ENCODE data around the gene COMMD1. TPM values are rescaled to one million over a fixed set of nuclear protein-coding genes. Genes with fewer than 3 reads are reported as not detected.

The COMMD1 gene
- total RNA-seq, 1 experiment from 2014 or later, result 41.4 TPM

DNA sequence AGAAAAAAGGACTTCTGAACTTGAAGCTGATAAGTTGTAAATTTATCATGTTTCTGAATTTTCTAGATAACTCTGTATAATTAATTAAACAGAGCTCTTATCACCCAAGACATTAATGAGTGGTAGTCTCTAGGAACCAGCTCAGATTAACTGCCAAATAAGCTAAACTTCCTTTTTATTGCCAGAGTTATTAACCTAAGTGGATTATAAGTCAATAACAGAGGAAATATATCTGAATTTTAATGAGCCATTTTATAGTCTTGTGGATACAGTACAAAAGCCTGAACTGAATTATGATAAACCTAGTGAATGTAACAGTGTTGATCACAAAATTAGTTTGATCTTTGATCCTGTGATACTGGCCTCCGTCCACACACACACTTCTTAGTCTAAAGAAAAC, 111.5 kb downstream of the COMMD1 start:
- H3K27me3 ChIP-seq (replicated peaks; ENCODE audit: insufficient read depth, low read depth, low read length, poor library complexity), result no peaks in the 10 kb centered on the region
- DNase-seq (ENCODE audit: low spot score), result no peak
- TF ChIP-seq EZH2 (IDR thresholded peaks at IDR 0.05; ENCODE audit: borderline replicate concordance, low read depth, low read length, poor library complexity, severe bottlenecking), result no peak
- TF ChIP-seq, protein P1, sequence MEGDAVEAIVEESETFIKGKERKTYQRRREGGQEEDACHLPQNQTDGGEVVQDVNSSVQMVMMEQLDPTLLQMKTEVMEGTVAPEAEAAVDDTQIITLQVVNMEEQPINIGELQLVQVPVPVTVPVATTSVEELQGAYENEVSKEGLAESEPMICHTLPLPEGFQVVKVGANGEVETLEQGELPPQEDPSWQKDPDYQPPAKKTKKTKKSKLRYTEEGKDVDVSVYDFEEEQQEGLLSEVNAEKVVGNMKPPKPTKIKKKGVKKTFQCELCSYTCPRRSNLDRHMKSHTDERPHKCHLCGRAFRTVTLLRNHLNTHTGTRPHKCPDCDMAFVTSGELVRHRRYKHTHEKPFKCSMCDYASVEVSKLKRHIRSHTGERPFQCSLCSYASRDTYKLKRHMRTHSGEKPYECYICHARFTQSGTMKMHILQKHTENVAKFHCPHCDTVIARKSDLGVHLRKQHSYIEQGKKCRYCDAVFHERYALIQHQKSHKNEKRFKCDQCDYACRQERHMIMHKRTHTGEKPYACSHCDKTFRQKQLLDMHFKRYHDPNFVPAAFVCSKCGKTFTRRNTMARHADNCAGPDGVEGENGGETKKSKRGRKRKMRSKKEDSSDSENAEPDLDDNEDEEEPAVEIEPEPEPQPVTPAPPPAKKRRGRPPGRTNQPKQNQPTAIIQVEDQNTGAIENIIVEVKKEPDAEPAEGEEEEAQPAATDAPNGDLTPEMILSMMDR (conservative IDR thresholded peaks at IDR 0.05; ENCODE audit: low read depth, low read length), result no peak
- no peaks in the 10 kb centered on the region for H3K9me3 ChIP-seq (ENCODE audit: low read depth, low read length, poor library complexity, severe bottlenecking)
- CTCF ChIA-PET, result no interaction called here
- intact Hi-C loops (cut with micrococcal nuclease; ENCODE audit: unreplicated experiment), result no loop called here
- no TSS peak for BruUV-seq (replicated peaks)
- peaks cover 5% of the 10 kb centered on the region for H3K4me1 ChIP-seq (ENCODE audit: insufficient read depth, low read length, poor library complexity, severe bottlenecking)
- no peak overlapping the region for H3K27ac ChIP-seq (ENCODE audit: low read depth, low read length, poor library complexity, severe bottlenecking)
- no peak overlapping the region for H3K4me3 ChIP-seq (ENCODE audit: low read depth, low read length, poor library complexity, severe bottlenecking)
- no peaks in the 10 kb centered on the region for H3K36me3 ChIP-seq (ENCODE audit: insufficient read depth, low read length, poor library complexity, severe bottlenecking)
- POLR2A ChIA-PET (ENCODE audit: low non-redundant PET), result no interaction called here

DNA sequence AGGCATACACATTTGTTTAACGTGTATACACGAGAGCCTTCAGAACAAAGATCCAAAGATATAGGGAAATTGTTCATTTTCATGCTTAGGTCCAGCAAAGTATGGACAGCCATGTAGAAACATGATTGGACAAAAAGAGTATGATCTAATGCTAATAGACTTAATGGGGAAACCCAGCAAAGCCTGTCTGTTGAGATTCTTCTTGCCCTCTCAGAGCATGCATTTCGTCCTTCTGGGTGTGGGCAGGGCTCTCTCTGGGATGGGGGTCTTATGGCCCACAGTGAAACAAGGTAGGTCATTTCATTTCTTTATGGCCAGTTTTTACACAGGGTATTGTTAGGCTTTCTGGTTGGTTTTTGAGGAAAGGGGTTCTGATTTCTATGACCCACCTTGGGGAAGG, 124.4 kb downstream of the COMMD1 start:
- intact Hi-C loops (cut with micrococcal nuclease; ENCODE audit: unreplicated experiment), result no loop called here
- no TSS peak for BruUV-seq (replicated peaks)
- Histone ChIP-seq H3K27me3 (replicated peaks; ENCODE audit: insufficient read depth, low read depth, low read length, poor library complexity) (no peaks in the 10 kb centered on the region), H3K36me3 (ENCODE audit: insufficient read depth, low read length, poor library complexity, severe bottlenecking) (no peaks in the 10 kb centered on the region), H3K4me1 (ENCODE audit: insufficient read depth, low read length, poor library complexity, severe bottlenecking) (no peaks in the 10 kb centered on the region), H3K9me3 (ENCODE audit: low read depth, low read length, poor library complexity, severe bottlenecking) (no peaks in the 10 kb centered on the region), H3K27ac (ENCODE audit: low read depth, low read length, poor library complexity, severe bottlenecking) (no peak overlapping the region), H3K4me3 (ENCODE audit: low read depth, low read length, poor library complexity, severe bottlenecking) (no peak overlapping the region)
- CTCF ChIA-PET, result no interaction called here
- POLR2A ChIA-PET (ENCODE audit: low non-redundant PET), result no interaction called here
- no peak for TF ChIP-seq EZH2 (IDR thresholded peaks at IDR 0.05; ENCODE audit: borderline replicate concordance, low read depth, low read length, poor library complexity, severe bottlenecking)
- TF ChIP-seq, protein P1 (conservative IDR thresholded peaks at IDR 0.05; ENCODE audit: low read depth, low read length), result no peak
- DNase-seq (ENCODE audit: low spot score), result no peak

DNA sequence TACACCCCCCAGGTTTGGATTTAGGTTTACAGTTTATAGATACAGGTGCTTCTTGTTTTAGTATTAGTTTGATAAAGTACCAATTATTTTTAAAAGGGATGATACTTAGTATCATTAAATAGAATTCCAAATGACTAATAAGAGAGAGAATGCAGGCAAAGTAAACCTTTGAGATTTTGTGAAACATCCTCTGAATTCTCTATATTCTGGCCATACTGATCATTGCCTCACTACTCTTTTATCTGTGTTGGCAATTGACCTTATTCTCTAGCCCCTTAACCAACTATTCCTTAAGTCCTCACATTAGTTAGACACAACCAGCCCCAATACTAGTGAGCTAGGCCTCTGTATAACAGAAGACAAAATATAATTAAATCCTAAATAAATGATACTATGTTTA, 125.4 kb downstream of the COMMD1 start:
- no peaks in the 10 kb centered on the region for H3K9me3 ChIP-seq (ENCODE audit: low read depth, low read length, poor library complexity, severe bottlenecking)
- BruUV-seq (replicated peaks), result no TSS peak
- no peak overlapping the region for H3K27ac ChIP-seq (ENCODE audit: low read depth, low read length, poor library complexity, severe bottlenecking)
- H3K4me3 ChIP-seq (ENCODE audit: low read depth, low read length, poor library complexity, severe bottlenecking), result no peak overlapping the region
- POLR2A ChIA-PET (ENCODE audit: low non-redundant PET), result no interaction called here
- intact Hi-C loops (cut with micrococcal nuclease; ENCODE audit: unreplicated experiment), result no loop called here
- H3K27me3 ChIP-seq (replicated peaks; ENCODE audit: insufficient read depth, low read depth, low read length, poor library complexity), result no peaks in the 10 kb centered on the region
- DNase-seq (ENCODE audit: low spot score), result no peak
- CTCF ChIA-PET, result no interaction called here
- TF ChIP-seq, protein P1 (conservative IDR thresholded peaks at IDR 0.05; ENCODE audit: low read depth, low read length), result no peak
- no peak for TF ChIP-seq EZH2 (IDR thresholded peaks at IDR 0.05; ENCODE audit: borderline replicate concordance, low read depth, low read length, poor library complexity, severe bottlenecking)
- H3K4me1 ChIP-seq (ENCODE audit: insufficient read depth, low read length, poor library complexity, severe bottlenecking), result no peaks in the 10 kb centered on the region
- H3K36me3 ChIP-seq (ENCODE audit: insufficient read depth, low read length, poor library complexity, severe bottlenecking), result no peaks in the 10 kb centered on the region

Measured in A673 (cell line).